DMS153 treated with DMSO at 0.1 percent for 48 hours (cell line): ENCODE results near the gene SALL3.

Experiments used
- DNase-seq: peaks from one replicate; lab custom pipeline; 2025; ENCODE audit not compliant: unreplicated experiment; lab: John Stamatoyannopoulos, UW

SALL3 gene

DNA sequence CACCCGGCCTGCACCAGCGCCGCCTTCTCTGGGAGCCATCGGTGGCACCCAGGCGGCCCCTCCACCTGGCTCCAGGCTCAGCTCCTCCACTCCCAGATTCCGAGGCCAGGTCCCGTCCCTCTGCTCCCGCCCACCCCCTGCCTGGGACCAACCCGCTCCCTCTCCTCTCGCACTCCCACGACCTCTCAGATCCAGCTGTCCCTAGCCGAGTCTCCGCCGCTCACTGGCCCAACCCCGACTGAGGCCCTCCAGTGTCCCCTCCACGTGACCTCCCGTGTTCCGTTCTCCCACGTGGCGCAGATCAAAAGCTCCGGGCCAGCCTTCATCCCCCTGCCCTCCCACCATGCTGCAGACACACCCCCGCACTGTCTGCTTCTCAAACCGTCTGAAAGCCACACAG, 14.4 kb upstream of the SALL3 start:
- DNase-seq: no peak

DNA sequence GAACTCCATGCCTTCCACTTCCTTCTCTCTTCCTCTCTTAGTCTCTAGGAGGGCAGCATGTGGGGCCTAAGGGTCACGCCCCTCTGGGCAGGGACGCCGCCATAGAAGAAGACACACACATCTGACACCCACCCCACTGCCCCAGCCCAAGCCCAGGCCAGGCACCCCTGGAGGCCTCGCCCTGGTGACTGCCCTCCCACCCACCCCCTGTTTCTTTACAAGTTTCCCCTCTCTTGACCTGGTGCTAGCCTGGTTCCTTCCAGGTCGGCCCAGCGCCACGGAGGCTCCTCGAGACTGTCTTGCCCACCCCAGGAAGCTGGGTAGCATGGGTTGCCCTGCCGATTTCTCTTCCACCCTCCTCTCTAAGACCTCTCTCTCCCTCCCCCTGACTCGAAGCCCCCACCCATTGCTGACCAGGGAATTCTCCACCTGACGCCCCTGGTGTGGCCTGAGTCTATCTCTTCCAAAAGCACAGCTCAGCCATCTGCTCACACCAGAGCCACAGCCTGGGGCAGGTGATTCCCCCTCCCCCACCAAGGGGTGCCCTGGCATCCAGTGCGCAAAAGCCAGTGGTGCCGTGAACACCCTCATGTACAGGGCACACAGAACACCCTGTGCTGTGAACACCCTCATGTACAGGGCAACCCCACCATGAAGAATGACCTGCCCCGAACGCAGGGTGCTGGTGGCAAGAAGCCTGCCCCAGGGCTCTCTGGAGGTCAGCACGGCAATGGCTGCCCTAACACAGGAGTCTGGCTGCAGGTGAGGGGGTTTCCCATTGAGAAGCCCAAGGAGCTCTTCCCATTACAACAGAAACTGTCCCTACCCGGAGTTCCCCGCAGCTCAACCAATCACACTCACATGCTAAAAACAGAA, 13.5 kb upstream of the SALL3 start:
- no peak for DNase-seq

DNA sequence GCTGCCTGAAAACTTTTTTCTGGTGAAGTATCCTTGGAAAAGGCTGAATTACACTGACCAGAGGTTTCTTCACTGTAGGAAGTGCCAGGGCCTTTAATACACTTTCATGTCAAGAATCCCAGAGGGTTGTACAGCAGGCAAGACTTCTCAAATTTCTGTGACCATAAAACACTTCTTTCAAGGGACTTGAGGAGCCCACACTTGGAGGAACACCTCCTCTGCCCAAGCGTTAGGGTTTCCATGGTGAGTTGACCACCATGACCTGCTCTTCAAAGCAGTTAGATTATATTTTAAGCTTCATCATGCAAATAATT, 12.9 kb upstream of the SALL3 start:
- DNase-seq: no peak

DNA sequence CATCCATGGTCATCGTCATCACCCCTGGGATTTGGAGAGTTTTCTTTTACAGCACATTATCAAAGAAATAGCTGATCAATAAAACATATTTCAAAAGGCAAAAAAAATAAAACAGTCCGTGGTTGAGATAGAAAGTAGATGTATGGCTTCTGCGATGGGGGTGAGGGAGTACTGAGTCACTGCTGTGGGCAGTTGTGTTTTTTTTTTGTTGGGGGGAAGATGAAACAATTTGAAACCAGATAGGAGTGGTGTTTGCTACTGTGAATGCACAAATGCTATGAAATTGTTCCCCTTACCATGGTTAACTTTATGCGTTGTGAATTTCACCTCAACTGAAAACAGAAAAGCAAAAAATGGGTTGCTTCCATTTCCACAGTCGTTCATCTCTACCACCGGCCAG, 11.9 kb upstream of the SALL3 start:
- no peak for DNase-seq

GRCh38 chr18:78969574-78970315, 9.9 kb upstream of the SALL3 start:
- DNase-seq: no peak

GRCh38 chr18:78970774-78971333, 8.8 kb upstream of the SALL3 start:
- no peak for DNase-seq

GRCh38 chr18:78971511-78972245, 7.9 kb upstream of the SALL3 start:
- DNase-seq: no peak

DNA sequence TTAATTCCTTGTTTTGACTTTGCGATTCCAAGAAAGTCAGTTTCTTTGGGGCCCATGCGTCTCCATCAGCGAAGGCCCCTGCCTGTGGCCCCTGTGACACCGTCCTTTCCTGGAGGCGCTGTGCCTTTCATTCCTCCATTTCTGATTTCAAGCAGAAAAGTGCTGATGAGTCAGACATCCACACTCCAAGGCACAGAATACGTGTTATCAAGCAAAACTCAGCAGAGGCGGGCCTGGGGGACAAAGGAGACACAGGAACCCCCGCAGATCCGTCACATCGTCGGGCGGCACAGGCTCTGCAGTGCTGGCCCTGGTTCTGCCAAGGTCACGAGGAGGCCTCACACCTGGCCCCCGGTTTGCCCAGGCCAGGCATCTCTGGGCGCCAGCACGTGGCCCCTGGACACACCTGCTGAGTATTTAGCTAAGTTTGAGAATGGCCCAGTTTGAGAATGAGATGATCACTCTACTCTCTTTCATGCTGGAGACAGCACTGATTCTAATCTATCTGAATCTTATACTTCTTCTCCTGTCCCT, 7.2 kb upstream of the SALL3 start:
- no peak for DNase-seq

- no peak for DNase-seq
These were observed 6.7 kb upstream of the SALL3 start for GRCh38 chr18:78972930-78973331.

GRCh38 chr18:78973357-78974083, 6.1 kb upstream of the SALL3 start:
- DNase-seq: no peak

- DNase-seq: no peak
These were observed 5.4 kb upstream of the SALL3 start for GRCh38 chr18:78974115-78974761.

DNA sequence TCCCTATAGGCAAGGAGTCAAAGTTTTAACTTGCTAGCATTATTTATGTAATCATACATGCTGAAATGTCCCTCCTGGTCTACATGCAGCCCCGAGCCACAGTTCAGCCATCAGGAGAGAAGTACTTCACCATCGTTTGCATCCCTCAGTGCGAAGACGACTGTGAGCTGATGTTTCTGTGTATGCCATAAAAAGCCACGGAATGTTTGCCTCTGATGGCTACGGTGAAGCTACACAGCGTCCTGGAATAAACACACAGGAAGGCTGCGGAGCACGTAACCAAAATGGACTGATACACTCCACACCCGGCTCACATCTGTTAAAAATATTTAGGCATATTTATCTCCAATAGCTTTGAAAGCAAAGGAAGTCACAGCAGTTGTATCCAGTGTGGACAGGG, 4.3 kb upstream of the SALL3 start:
- peak; percentile 82 for DNase-seq

- DNase-seq: peak; percentile 82
These were observed 3.8 kb upstream of the SALL3 start for GRCh38 chr18:78975699-78976335.

- DNase-seq: no peak
These were observed 2.6 kb upstream of the SALL3 start for GRCh38 chr18:78976765-78977636.

GRCh38 chr18:78977637-78978348, 1.8 kb upstream of the SALL3 start:
- DNase-seq: no peak

DNA sequence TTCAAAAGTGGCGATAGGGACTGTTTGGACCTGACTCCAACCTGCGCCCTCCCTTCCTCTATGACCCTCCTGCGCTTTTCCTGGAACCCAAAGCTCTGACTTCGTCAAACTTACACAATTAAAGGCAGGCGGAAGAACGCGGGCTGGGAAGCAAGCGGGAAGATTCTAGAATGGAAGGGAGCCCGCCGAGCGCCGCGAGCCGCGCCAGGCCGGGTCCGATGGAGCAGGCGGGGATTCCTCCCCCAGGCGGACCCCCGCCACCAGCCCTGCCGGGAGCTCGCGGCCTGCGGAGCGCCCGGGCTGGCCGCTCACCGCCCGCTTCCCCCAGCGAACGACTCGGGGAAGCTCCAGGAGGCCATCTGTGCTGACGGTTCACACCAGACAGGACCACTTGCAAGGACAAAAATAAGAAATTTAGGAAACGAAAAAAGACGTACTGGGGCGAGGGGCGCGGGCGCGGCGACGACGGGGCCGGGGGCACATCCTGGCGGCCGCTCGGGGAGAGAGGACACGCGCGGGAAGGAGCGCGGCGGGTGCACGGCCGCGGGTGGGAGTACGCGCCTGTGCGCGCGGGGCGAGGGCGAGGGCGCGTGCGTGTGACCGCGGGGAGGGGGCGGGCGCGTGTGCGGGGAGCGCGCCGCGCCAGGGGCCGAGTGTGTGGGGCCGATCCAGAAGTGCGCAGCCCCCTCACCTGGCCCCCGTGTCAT, 1.1 kb upstream of the SALL3 start:
- DNase-seq: no peak

GRCh38 chr18:78979056-78979729, 425 bp upstream of the SALL3 start:
- DNase-seq: no peak
